ENCODE data around the gene UQCRHL. TPM values are rescaled to one million over a fixed set of nuclear protein-coding genes. Genes with fewer than 3 reads are reported as not detected.
A peak's percentile ranks its signal among the peaks of the same experiment; 100 is the strongest.

UQCRHL gene
- total and polyA plus RNA-seq, 2 of the 4 experiments (the other 2 are of a cell fraction): 1.4 to 2.4 TPM

DNA sequence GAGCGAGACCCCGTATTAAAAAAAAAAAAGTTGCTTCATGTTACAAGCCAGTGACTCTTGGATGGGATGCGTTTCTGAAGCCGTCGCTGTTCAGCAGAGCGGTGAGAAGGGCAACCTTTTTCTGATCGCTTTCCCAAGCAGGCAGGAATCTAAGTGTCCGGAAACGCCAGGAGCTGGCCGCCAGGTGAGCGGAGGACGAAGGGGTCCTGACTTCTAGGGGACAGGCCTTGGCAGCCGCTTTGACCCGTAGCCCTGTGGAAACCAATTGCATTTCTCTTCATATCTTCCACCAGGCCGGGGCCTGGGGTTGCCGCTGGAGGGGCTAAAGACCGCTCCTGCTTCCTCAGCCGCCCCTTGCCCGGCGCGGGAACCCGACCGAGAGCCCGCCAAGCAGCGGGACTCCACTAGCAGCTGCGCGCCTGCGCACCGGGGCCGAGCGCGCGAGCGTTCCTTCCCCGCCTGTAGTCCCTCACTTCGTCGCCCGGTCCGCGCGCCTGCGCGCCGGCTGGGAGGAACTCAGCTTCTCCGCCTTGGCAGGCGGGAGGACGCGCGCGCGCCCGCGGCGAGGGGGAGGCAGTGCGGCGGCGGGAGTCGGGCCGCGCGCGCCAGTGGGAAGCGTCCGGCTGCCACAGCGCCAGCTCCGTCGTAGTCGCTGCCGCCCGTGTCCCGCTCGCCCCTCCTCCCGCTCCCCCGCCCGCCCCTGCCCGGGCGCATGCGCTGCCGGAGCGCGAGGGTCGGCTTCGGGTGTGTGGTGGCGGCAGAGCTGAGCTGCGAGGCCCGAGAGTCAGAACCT is 39.8 kb upstream of the UQCRHL start, which contains the start of gene SPEN:
TSS of gene SPEN (plus strand) at position 608 of the 793 bp plus-strand sequence. CDS start 361 bp downstream, outside the sequence.
- intact Hi-C loops (cut with micrococcal nuclease): loop anchor here (1.0 to 5.0 kb wide), 3 partner anchors 40 to 147 kb away; no protein-coding TSS in a partner anchor
- WGBS, 2 experiments (ENCODE audit: extremely low coverage in 2 of 2, insufficient read length in 1 of 2): 1% methylated on average over 31 of the region's 86 CpGs; no CpG with 5 or more reads in 1 of the 2 experiments

More for the DNA sequence above, 39.8 kb upstream of the UQCRHL start, which contains the start of gene SPEN:
- peak within 1 kb of the TSS; percentile 94 for H3K4me3 ChIP-seq (ENCODE audit: insufficient read depth, low read depth, low read length)
- H3K36me3 ChIP-seq (ENCODE audit: control insufficient read depth, insufficient read depth, low read length): no peaks in the 10 kb centered on the region
- peak within 1 kb of the TSS; percentile 99 for H3K23ac ChIP-seq (ENCODE audit: low read depth, low read length)
- H3K9me1 ChIP-seq (ENCODE audit: insufficient read depth, low read length): no peaks in the 10 kb centered on the region
- DNase-seq (peak; percentile 96), ATAC-seq (ENCODE audit: low read depth) (peak; percentile 88)
- H3K4me1 ChIP-seq (ENCODE audit: control insufficient read depth, insufficient read depth, low read length): no peaks in the 10 kb centered on the region
- peak within 1 kb of the TSS; percentile 97 for H3K14ac ChIP-seq (replicated peaks; ENCODE audit: low read depth, low read length)
- H3K79me1 ChIP-seq (ENCODE audit: low read depth in 1 of 2, low read length in 2 of 2): peaks cover 5 to 22% of the 10 kb centered on the region in 2 experiments
- peak within 1 kb of the TSS; percentile 57; the same call in 1 of the 2 replicates for H2BK120ac ChIP-seq (ENCODE audit: low read depth, low read length)
- H4K91ac ChIP-seq (ENCODE audit: insufficient read depth, low read depth, low read length): peak within 1 kb of the TSS; percentile 60
- 0 out of 3 replicates have a peak within 1 kb of the TSS, but pooled peaks have one; percentile 7 for H2BK15ac ChIP-seq (ENCODE audit: low read depth, low read length)
- no peaks in the 10 kb centered on the region for H3K9me3 ChIP-seq (ENCODE audit: control insufficient read depth, insufficient read depth, low read length)
- no TSS peak for BruUV-seq (replicated peaks)
- H2AK9ac ChIP-seq (replicated peaks; ENCODE audit: low read depth, low read length, poor library complexity): peak within 1 kb of the TSS; percentile 94
- peak within 1 kb of the TSS; percentile 82 for H3K56ac ChIP-seq (ENCODE audit: extremely low read depth, insufficient read depth, low read length)
- peak within 1 kb of the TSS; percentile 88 for H2AFZ ChIP-seq (replicated peaks; ENCODE audit: low read length, poor library complexity)
- in situ Hi-C loops (cut with MboI; ENCODE audit: low sequenced_read_pairs) (no loop called here), dilution Hi-C loops (cut with HindIII; ENCODE audit: low sequenced_read_pairs, unreplicated experiment) (no loop called here)
- H2BK5ac ChIP-seq (ENCODE audit: low read depth, low read length, poor library complexity, severe bottlenecking): peak within 1 kb of the TSS; percentile 79
- peak within 1 kb of the TSS; percentile 86 for H2AK5ac ChIP-seq (ENCODE audit: low read depth, low read length)
- no peaks in the 10 kb centered on the region for H3K27me3 ChIP-seq (ENCODE audit: control insufficient read depth, insufficient read depth, low read length)
- H3K9ac ChIP-seq (ENCODE audit: low read depth, low read length): peak within 1 kb of the TSS; percentile 99
- H4K20me1 ChIP-seq (ENCODE audit: insufficient read depth, low read length): peaks cover 21% of the 10 kb centered on the region
- CTCF ChIA-PET: interaction anchor here (1.5 kb wide), 1 partner anchor 129 kb away, joined by 3 read pairs; the partner anchor contains the start of gene ZBTB17
- H4K5ac ChIP-seq (ENCODE audit: low read depth, low read length): peak within 1 kb of the TSS; percentile 13
- H4K8ac ChIP-seq (ENCODE audit: low read depth in 2 of 2, low read length in 2 of 2): peak within 1 kb of the TSS; percentile 91 to 93
- TF ChIP-seq CTCF (conservative IDR thresholded peaks at IDR 0.05; ENCODE audit: low read depth, low read length) (no peak), RCOR1 (IDR thresholded peaks at IDR 0.05; ENCODE audit: insufficient replicate concordance, low read length) (no peak), POLR2A (IDR thresholded peaks at IDR 0.05; ENCODE audit: low read depth, low read length) (peak; percentile 61; the same call in 1 of the 2 replicates), RAD21 (IDR thresholded peaks at IDR 0.05; ENCODE audit: low read length) (peak; percentile 6; the same call in 1 of the 2 replicates), CHD1 (IDR thresholded peaks at IDR 0.05; ENCODE audit: low read depth, low read length) (no peak), RFX5 (IDR thresholded peaks at IDR 0.05; ENCODE audit: low read depth, low read length) (no peak), MAZ (IDR thresholded peaks at IDR 0.05; ENCODE audit: borderline replicate concordance, low read depth, low read length) (peak; percentile 57; the same call in 1 of the 2 replicates), MXI1 (IDR thresholded peaks at IDR 0.05; ENCODE audit: borderline replicate concordance, low read depth, low read length) (no peak)
- TF ChIP-seq, protein P1, sequence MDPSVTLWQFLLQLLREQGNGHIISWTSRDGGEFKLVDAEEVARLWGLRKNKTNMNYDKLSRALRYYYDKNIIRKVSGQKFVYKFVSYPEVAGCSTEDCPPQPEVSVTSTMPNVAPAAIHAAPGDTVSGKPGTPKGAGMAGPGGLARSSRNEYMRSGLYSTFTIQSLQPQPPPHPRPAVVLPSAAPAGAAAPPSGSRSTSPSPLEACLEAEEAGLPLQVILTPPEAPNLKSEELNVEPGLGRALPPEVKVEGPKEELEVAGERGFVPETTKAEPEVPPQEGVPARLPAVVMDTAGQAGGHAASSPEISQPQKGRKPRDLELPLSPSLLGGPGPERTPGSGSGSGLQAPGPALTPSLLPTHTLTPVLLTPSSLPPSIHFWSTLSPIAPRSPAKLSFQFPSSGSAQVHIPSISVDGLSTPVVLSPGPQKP (IDR thresholded peaks at IDR 0.05; ENCODE audit: borderline replicate concordance, low read depth, low read length): no peak
- H2BK20ac ChIP-seq (ENCODE audit: low read depth, low read length): no peak within 1 kb of the TSS
- POLR2A ChIA-PET (ENCODE audit: unreplicated experiment): interaction anchor here (0.6 kb wide), 1 partner anchor 69 kb away, joined by 4 read pairs; no protein-coding TSS in a partner anchor
- H3K4ac ChIP-seq (ENCODE audit: low read depth, low read length): peak within 1 kb of the TSS; percentile 83
- H3K18ac ChIP-seq (ENCODE audit: low read depth, low read length): no peak within 1 kb of the TSS
- peak within 1 kb of the TSS; percentile 88 for H3K27ac ChIP-seq (ENCODE audit: insufficient read depth, low read length)
- H3K4me2 ChIP-seq (ENCODE audit: low read depth, low read length): peak within 1 kb of the TSS; percentile 84

Data from IMR-90 (cell line).